Vagina (tissue), 2 donors: ENCODE results near the gene GLOD4. TPM values are rescaled to one million over a fixed set of nuclear protein-coding genes. Genes with fewer than 3 reads are reported as not detected.
A peak's percentile ranks its signal among the peaks of the same experiment; 100 is the strongest.
"Not testable (repeated sequence)": the region's sequence is repeated elsewhere in the genome, so short reads cannot be mapped to it uniquely, and the experiment has no call there.

Experiments used
- DNase-seq, 2 donors: peaks; one replicate each; pipeline ENCODE4 v3.0.0-alpha.2; 2017; ENCODE audit errors: extremely low spot score in 2 of 2
- H3K27ac ChIP-seq: fragments of 200-600 bp; sonication (generic); one replicate; pipeline ENCODE4 v1.5.1; 2019
- H3K27me3 ChIP-seq: fragments of 200-600 bp; sonication (generic); one replicate; pipeline ENCODE4 v1.5.1; 2019
- H3K36me3 ChIP-seq, 2 donors: fragments of 200-600 bp; sonication (generic); one replicate each; pipeline ENCODE4 v1.5.1; 2017 to 2019
- H3K4me1 ChIP-seq: fragments of 200-600 bp; sonication (generic); one replicate; pipeline ENCODE4 v1.5.1; 2019
- H3K4me3 ChIP-seq, 2 donors: fragments of 200-600 bp; sonication (generic); 1 replicate in 1 of 2; 2 replicates in 1 of 2; pipeline ENCODE4 v1.5.1; 2016 to 2019
- H3K9me3 ChIP-seq: fragments of 200-600 bp; sonication (generic); one replicate; pipeline ENCODE4 v1.5.1; 2019
- CTCF ChIP-seq, 3 experiments: fragments of 450-650 bp in 2 of 3; fragments of 200-600 bp in 1 of 3; sonication (generic) in 1 of 3; IDR thresholded peaks; one replicate each; pipeline ENCODE4 v1.5.1; 2017 to 2019; ENCODE audit warnings: antibody characterized with exemption in 3 of 3, mild to moderate bottlenecking in 2 of 3, moderate library complexity in 2 of 3
- POLR2A ChIP-seq, 2 donors: fragments of 450-650 bp; IDR thresholded peaks; one replicate each; pipeline ENCODE4 v1.6.1; 2017; ENCODE audit warnings: antibody characterized with exemption in 2 of 2, mild to moderate bottlenecking in 2 of 2, moderate library complexity in 2 of 2
- POLR2AphosphoS5 ChIP-seq, 2 donors: sonication (generic); formaldehyde crosslinking; IDR thresholded peaks; one replicate each; pipeline ENCODE4 v1.9.0; 2017; ENCODE audit warnings: antibody characterized with exemption in 2 of 2, mild to moderate bottlenecking in 2 of 2, low read depth in 1 of 2; ENCODE audit not compliant: insufficient read depth in 1 of 2
- intact Hi-C: fragments of 100-400 bp; cut with DNase I; formaldehyde crosslinking; loops from one replicate; pipeline ENCODE4 v1.15.1; 2023
- total RNA-seq: library from RNA; depleted of rRNA; stranded (reverse); fragments of >200 nt; gene quantifications from one replicate; pipeline ENCODE4 v1.2.3, GENCODE V29; 2016

GLOD4 gene
- total RNA-seq, 1 donor from 2014 or later = 36.8 TPM

GRCh38 chr17:788551-788950 is 6.5 kb upstream of the GLOD4 start:
- no peak overlapping the region for H3K4me3 ChIP-seq
- H3K27me3 ChIP-seq = no peaks in the 10 kb centered on the region
- no peak for TF ChIP-seq POLR2A (IDR thresholded peaks at IDR 0.05)
- no peak for TF ChIP-seq POLR2AphosphoS5 (IDR thresholded peaks at IDR 0.05; ENCODE audit: insufficient read depth in 1 of 2, low read depth in 1 of 2)
- TF ChIP-seq CTCF (IDR thresholded peaks at IDR 0.05) = no peak
- H3K36me3 ChIP-seq = peaks cover 0 to 33% of the 10 kb centered on the region in 2 donors
- peaks cover 29% of the 10 kb centered on the region for H3K4me1 ChIP-seq
- intact Hi-C loops = no loop called here
- H3K9me3 ChIP-seq = no peaks in the 10 kb centered on the region
- H3K27ac ChIP-seq = peak overlapping the region; percentile 71
- DNase-seq = no peak

GRCh38 chr17:787641-788221 is 5.7 kb upstream of the GLOD4 start:
- no peak for TF ChIP-seq POLR2A (IDR thresholded peaks at IDR 0.05)
- no peak for TF ChIP-seq CTCF (IDR thresholded peaks at IDR 0.05)
- TF ChIP-seq POLR2AphosphoS5 (IDR thresholded peaks at IDR 0.05; ENCODE audit: insufficient read depth in 1 of 2, low read depth in 1 of 2) = no peak
- Histone ChIP-seq H3K4me1 (peaks cover 37% of the 10 kb centered on the region), H3K9me3 (no peaks in the 10 kb centered on the region), H3K36me3 (peaks cover 0 to 30% of the 10 kb centered on the region in 2 donors), H3K27me3 (no peaks in the 10 kb centered on the region), H3K4me3 (no peak overlapping the region), H3K27ac (peak overlapping the region; percentile 71)
- intact Hi-C loops = no loop called here
- no peak for DNase-seq

GRCh38 chr17:785901-786300 is 3.8 kb upstream of the GLOD4 start:
- H3K4me1 ChIP-seq = peaks cover 33% of the 10 kb centered on the region
- DNase-seq, intact Hi-C loops, H3K4me3 ChIP-seq, H3K27ac ChIP-seq, H3K27me3 ChIP-seq, H3K9me3 ChIP-seq: not testable (repeated sequence)
- peaks cover 0 to 19% of the 10 kb centered on the region in 2 donors for H3K36me3 ChIP-seq

- Histone ChIP-seq H3K27ac (no peak overlapping the region), H3K4me3 (no peak overlapping the region), H3K9me3 (no peaks in the 10 kb centered on the region), H3K27me3 (no peaks in the 10 kb centered on the region), H3K36me3 (peaks cover 0 to 19% of the 10 kb centered on the region in 2 donors), H3K4me1 (peaks cover 37% of the 10 kb centered on the region)
- no peak for DNase-seq
- TF ChIP-seq CTCF (IDR thresholded peaks at IDR 0.05) (no peak), POLR2AphosphoS5 (IDR thresholded peaks at IDR 0.05; ENCODE audit: insufficient read depth in 1 of 2, low read depth in 1 of 2) (no peak), POLR2A (IDR thresholded peaks at IDR 0.05) (no peak)
- intact Hi-C loops = no loop called here
Measured at GRCh38 chr17:784143-784542, 2.1 kb upstream of the GLOD4 start.

GRCh38 chr17:778096-778495 is 4.0 kb downstream of the GLOD4 start:
- DNase-seq = no peak
- Histone ChIP-seq H3K27ac (no peak overlapping the region), H3K9me3 (no peaks in the 10 kb centered on the region), H3K27me3 (no peaks in the 10 kb centered on the region), H3K4me1 (peaks cover 16% of the 10 kb centered on the region), H3K36me3 (peaks cover 0 to 55% of the 10 kb centered on the region in 2 donors), H3K4me3 (no peak overlapping the region)
- TF ChIP-seq CTCF (IDR thresholded peaks at IDR 0.05) (no peak), POLR2AphosphoS5 (IDR thresholded peaks at IDR 0.05; ENCODE audit: insufficient read depth in 1 of 2, low read depth in 1 of 2) (no peak), POLR2A (IDR thresholded peaks at IDR 0.05) (no peak)
- intact Hi-C loops = no loop called here
